AG09319 (cell line): Measurements from ENCODE around the gene CDC42BPA.
"Not testable (repeated sequence)": the region's sequence is repeated elsewhere in the genome, so short reads cannot be mapped to it uniquely, and the experiment has no call there.

Experiments
- DNase-seq: peaks from one replicate; pipeline ENCODE4 v3.0.0-alpha.2; 2010; ENCODE audit warnings: low read depth; ENCODE audit errors: extremely low read depth
- TF ChIP-seq, protein P1 (sequence below): IDR thresholded peaks from 2 replicates; pipeline ENCODE4 v1.5.1; 2011; ENCODE audit warnings: low read depth, mild to moderate bottlenecking, inconsistent platforms, low read length, moderate library complexity

Gene CDC42BPA

DNA sequence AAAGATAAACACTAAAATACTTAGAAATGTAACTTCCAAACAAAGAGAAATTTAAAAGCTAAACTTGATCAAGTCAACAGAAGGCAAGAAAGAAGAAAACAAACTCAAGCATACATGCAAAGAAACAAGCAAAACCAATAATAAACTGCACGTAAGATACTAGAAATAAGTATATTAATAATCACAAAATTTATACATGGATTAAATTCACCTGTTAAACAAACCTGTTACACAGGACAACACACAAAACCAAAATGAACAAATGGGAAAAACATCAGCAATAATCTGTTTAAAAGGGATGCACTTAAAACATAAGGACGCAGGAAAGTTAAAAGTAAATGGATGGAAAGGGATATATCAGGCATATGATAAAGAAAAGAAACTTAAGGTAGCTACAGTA, 165.8 kb downstream of the CDC42BPA start:
- DNase-seq, result no peak
- TF ChIP-seq, protein P1, sequence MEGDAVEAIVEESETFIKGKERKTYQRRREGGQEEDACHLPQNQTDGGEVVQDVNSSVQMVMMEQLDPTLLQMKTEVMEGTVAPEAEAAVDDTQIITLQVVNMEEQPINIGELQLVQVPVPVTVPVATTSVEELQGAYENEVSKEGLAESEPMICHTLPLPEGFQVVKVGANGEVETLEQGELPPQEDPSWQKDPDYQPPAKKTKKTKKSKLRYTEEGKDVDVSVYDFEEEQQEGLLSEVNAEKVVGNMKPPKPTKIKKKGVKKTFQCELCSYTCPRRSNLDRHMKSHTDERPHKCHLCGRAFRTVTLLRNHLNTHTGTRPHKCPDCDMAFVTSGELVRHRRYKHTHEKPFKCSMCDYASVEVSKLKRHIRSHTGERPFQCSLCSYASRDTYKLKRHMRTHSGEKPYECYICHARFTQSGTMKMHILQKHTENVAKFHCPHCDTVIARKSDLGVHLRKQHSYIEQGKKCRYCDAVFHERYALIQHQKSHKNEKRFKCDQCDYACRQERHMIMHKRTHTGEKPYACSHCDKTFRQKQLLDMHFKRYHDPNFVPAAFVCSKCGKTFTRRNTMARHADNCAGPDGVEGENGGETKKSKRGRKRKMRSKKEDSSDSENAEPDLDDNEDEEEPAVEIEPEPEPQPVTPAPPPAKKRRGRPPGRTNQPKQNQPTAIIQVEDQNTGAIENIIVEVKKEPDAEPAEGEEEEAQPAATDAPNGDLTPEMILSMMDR, result no peak

DNA sequence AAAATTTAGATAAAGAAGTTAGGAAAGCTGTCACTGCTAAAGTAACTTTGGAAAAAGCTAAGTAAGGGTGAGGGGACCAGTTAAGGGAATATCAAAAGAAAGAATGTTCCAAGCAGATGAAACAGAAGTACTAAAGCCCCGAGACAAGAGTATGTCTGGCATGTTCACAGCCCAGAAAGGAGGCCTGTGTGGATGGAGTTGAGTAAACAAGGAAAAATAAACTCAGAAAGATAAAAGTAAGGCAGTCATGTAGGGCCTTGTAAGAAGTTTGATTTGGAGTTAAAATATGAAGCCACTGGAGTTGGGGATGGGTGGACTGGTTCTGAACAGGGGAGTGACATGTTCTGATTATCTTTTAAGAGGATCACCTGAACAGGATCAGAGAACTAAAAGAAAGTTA, 177.9 kb downstream of the CDC42BPA start:
- DNase-seq, result no peak
- TF ChIP-seq, protein P1, result no peak

DNA sequence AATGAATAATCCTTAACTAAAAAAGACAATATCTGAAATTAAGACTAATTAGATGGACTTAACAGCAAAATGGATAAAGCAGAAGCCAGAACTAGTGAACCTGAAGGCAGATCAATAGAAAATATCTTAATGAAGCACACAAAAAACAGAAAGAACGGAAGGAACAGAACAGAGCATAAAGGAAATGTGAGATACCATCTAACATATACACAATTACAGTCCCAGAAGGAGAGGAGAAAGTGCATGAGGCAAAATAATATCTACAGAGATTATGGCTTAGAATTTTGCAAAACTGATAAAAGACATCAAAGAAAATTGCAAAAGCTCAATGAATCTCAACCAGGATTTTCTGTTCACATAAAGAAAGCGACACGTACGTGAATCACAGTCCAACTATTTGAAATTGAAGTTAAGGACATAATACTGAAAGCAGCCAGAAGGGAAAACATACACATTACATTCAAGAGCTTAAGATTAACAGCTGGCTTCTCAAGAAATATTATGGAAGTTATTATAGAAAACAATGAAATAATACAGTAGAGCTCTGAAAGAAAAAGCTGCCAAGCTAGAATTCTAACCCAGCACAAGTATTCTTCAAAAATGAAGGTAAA, 182.0 kb downstream of the CDC42BPA start:
- TF ChIP-seq, protein P1, result no peak
- no peak for DNase-seq

DNA sequence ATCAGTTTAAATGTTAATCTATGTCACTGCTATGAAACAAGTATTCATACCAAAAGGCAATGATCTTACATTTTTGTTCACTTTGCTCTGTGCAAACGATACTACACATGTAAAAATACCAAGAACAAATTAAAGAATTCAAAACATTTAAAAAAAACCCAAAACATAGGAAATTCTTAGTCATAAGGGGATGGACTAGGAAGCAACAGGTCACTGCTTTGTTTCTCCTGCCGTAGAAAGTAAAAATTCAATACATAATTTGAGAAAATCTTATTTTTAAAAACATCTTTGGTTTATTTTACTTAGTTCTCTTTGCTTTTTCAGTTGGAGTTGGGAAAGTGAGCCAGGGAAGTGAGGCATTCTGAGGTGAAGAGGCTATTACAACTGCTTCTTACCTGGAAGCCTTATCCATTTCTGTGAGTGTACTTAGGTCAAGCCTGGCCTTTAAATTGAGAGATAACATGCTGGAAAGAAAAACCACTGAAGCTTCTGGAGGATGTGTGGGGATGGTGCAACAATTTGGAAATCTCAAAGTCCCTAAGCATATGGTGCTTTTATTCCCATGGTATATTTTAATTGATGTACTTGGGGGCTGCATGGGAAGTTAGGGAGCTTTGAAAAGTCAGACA, 183.5 kb downstream of the CDC42BPA start:
- TF ChIP-seq, protein P1, result no peak
- no peak for DNase-seq

DNA sequence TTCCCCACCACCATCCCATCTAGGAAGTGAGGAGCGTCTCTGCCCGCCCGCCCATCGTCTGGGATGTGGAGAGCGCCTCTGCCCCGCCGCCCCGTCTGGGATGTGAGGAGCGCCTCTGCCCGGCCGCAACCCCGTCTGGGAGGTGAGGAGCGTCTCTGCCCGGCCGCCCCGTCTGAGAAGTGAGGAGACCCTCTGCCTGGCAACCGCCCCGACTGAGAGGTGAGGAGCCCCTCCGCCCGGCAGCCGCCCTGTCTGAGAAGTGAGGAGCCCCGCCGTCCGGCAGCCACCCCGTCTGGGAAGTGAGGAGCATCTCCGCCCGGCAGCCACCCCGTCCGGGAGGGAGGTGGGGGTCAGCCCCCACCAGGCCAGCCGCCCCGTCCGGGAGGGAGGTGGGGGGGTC, 185.6 kb downstream of the CDC42BPA start:
- not testable (repeated sequence) for DNase-seq

DNA sequence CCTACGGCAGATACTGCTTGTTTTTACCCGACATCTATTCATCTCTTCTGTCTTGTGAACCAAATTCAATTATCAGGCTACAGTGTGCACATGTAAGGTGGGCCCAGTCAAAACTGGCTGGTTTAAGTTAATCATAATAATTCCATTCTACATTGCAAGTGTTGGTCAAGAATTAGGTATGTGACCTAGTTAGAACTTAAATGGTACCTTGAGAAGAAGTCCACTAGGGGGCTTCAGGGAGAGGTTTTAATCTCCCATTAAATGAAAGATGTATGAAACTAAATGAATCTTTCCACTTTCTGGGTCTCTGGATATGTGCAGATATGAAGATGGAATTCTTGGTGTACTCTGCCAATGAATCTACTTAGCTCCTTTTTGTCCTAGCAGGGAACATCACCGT, 187.1 kb downstream of the CDC42BPA start:
- TF ChIP-seq, protein P1, result peak; percentile 49
- peak; percentile 5 for DNase-seq

DNA sequence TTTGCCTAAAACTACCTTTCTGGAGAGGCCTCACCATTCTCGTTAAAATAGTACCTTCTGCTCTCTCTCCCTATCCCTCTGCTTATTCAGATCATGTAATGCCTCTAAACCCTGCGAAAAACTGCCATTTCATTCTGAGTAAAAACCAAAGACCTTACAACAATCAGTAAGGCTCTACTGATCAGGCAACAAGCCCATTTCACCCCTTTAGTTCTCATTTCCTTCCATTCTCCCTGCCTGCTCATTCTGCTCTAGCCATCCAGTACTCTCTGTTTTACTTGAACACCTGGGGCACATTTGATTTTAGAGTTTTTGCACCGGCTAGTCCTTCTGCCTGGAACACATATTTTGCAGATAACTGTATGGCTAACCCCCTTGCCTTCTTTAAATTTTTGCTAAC, 190.4 kb downstream of the CDC42BPA start:
- TF ChIP-seq, protein P1, result no peak
- no peak for DNase-seq

DNA sequence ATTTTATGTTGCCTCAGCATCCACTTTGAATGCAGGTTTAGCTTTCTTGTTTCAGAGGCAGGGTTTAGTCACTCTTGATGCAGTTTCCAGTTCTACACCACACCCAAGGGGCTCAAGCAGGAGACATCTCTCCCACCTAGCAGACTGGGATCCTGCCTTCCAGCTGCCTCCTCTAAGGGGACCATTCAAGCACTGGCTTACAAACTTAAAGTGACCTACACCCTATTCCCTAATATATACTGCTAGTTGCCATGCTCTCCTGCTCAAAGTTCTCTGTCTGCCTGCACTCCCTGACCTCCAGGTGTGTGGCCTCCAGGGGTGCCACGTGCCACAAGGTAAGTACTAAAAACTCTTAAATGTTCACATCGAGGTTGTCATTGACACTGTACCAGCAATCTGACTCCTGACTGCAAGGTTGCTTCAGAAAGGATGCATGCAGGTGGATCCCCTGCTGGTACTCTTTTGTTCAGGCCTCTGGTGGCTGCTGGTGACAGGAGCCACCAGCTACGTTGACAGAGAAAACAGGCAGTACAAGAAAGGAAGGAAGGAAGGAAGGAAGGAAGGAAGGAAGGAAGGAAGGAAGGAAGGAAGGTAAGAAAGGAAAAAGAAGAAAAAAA, 192.3 kb downstream of the CDC42BPA start:
- TF ChIP-seq, protein P1, result no peak
- no peak for DNase-seq
